IMR-90 (cell line): ENCODE results near the gene LANCL1.

Experiments used
- BHLHE40 ChIP-seq: fragments of 150-350 bp; IDR thresholded peaks from 2 replicates; pipeline ENCODE4 v1.6.1; 2016; ENCODE audit warnings: mild to moderate bottlenecking, low read depth, low read length
- CHD1 ChIP-seq: IDR thresholded peaks from 2 replicates; pipeline ENCODE4 v1.6.1; 2012; ENCODE audit warnings: low read depth, low read length, improper control_type of control experiment
- FOS ChIP-seq: fragments of 150-350 bp; IDR thresholded peaks from 2 replicates; pipeline ENCODE4 v1.6.1; 2016; ENCODE audit warnings: low read depth, low read length
- MAZ ChIP-seq: IDR thresholded peaks from 2 replicates; pipeline ENCODE4 v1.6.1; 2012; ENCODE audit warnings: low read depth, mild to moderate bottlenecking, low read length, improper control_type of control experiment, moderate library complexity, borderline replicate concordance
- NFE2L2 ChIP-seq: fragments of 150-350 bp; IDR thresholded peaks from 2 replicates; pipeline ENCODE4 v1.6.1; 2016; ENCODE audit warnings: low read depth, mild to moderate bottlenecking, low read length
- RCOR1 ChIP-seq: IDR thresholded peaks from 2 replicates; pipeline ENCODE4 v1.6.1; 2012; ENCODE audit warnings: mild to moderate bottlenecking, low read length, improper control_type of control experiment; ENCODE audit not compliant: insufficient replicate concordance
- RFX5 ChIP-seq: IDR thresholded peaks from 2 replicates; pipeline ENCODE4 v1.8.0; 2012; ENCODE audit warnings: low read depth, mild to moderate bottlenecking, low read length, moderate library complexity
- SMC3 ChIP-seq: fragments of 150-350 bp; IDR thresholded peaks from 2 replicates; pipeline ENCODE4 v1.6.1; 2016; ENCODE audit warnings: low read depth, mild to moderate bottlenecking, antibody characterized with exemption, low read length, moderate library complexity
- TF ChIP-seq, protein P1 (sequence below): conservative IDR thresholded peaks from 2 replicates; pipeline ENCODE4 v1.5.1; 2012; ENCODE audit warnings: mild to moderate bottlenecking, low read depth, low read length, improper control_type of control experiment
- TF ChIP-seq, protein P2 (sequence below): fragments of 150-350 bp; IDR thresholded peaks from 2 replicates; pipeline ENCODE4 v1.6.1; 2017; ENCODE audit warnings: mild to moderate bottlenecking, antibody characterized with exemption, low read length, low read depth

DNA sequence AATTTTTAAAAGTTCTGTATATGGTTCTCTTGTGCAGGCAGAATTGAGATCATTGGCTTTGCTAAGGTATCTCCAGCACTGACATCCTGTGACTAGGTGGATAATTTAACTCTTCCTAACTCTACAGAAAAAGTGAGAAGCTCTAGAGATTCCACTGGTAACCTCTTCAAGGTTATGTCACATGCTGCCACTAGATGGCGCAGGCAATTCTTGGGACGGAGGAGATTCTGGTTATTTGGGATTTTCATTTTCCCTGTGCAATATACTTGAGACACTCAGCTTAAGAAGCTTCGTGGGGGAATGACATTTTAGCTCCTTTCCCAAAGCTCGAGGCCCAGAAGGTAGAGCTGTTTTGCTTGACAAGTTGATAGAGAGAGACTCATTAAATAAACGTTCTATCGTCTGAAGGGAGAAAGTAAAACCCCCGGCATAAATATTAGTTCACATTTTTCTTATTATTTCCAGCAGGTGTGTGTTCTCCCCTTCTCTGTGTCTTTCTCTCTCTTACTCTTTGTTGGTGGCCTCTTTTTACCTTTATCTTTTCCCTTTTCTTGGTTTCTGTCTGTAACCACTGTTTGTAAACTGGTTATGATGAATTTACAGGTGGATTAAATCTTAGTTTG, 26.6 kb upstream of the LANCL1 start:
- TF ChIP-seq, protein P1, sequence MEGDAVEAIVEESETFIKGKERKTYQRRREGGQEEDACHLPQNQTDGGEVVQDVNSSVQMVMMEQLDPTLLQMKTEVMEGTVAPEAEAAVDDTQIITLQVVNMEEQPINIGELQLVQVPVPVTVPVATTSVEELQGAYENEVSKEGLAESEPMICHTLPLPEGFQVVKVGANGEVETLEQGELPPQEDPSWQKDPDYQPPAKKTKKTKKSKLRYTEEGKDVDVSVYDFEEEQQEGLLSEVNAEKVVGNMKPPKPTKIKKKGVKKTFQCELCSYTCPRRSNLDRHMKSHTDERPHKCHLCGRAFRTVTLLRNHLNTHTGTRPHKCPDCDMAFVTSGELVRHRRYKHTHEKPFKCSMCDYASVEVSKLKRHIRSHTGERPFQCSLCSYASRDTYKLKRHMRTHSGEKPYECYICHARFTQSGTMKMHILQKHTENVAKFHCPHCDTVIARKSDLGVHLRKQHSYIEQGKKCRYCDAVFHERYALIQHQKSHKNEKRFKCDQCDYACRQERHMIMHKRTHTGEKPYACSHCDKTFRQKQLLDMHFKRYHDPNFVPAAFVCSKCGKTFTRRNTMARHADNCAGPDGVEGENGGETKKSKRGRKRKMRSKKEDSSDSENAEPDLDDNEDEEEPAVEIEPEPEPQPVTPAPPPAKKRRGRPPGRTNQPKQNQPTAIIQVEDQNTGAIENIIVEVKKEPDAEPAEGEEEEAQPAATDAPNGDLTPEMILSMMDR = peak; percentile 75
- TF ChIP-seq CHD1 (no peak), BHLHE40 (no peak), SMC3 (peak; percentile 50; the same call in 1 of the 2 replicates), NFE2L2 (no peak), RCOR1 (no peak), FOS (no peak), RFX5 (no peak), MAZ (no peak)
- TF ChIP-seq, protein P2, sequence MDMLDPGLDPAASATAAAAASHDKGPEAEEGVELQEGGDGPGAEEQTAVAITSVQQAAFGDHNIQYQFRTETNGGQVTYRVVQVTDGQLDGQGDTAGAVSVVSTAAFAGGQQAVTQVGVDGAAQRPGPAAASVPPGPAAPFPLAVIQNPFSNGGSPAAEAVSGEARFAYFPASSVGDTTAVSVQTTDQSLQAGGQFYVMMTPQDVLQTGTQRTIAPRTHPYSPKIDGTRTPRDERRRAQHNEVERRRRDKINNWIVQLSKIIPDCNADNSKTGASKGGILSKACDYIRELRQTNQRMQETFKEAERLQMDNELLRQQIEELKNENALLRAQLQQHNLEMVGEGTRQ = no peak; the same call in 1 of the 2 replicates
